ENCODE measurements around the gene CDS2. TPM values are rescaled to one million over a fixed set of nuclear protein-coding genes. Genes with fewer than 3 reads are reported as not detected.

The CDS2 gene
- total RNA-seq, 2 donors from 2014 or later, result 31.7 to 44.3 TPM

GRCh38 chr20:5170341-5170740, 43.5 kb downstream of the CDS2 start:
- Histone ChIP-seq H3K27ac (no peak overlapping the region), H3K27me3 (no peaks in the 10 kb centered on the region), H3K4me3 (no peak overlapping the region), H3K4me1 (no peaks in the 10 kb centered on the region), H3K36me3 (no peaks in the 10 kb centered on the region), H3K9me3 (no peaks in the 10 kb centered on the region), H3K9ac (ENCODE audit: low read depth in 2 of 2, low read length in 2 of 2) (no peak overlapping the region)
- intact Hi-C loops (cut with DNase I), result no loop called here
- DNase-seq, result no peak
- TF ChIP-seq, protein P1, sequence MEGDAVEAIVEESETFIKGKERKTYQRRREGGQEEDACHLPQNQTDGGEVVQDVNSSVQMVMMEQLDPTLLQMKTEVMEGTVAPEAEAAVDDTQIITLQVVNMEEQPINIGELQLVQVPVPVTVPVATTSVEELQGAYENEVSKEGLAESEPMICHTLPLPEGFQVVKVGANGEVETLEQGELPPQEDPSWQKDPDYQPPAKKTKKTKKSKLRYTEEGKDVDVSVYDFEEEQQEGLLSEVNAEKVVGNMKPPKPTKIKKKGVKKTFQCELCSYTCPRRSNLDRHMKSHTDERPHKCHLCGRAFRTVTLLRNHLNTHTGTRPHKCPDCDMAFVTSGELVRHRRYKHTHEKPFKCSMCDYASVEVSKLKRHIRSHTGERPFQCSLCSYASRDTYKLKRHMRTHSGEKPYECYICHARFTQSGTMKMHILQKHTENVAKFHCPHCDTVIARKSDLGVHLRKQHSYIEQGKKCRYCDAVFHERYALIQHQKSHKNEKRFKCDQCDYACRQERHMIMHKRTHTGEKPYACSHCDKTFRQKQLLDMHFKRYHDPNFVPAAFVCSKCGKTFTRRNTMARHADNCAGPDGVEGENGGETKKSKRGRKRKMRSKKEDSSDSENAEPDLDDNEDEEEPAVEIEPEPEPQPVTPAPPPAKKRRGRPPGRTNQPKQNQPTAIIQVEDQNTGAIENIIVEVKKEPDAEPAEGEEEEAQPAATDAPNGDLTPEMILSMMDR (IDR thresholded peaks at IDR 0.05), result no peak

DNA sequence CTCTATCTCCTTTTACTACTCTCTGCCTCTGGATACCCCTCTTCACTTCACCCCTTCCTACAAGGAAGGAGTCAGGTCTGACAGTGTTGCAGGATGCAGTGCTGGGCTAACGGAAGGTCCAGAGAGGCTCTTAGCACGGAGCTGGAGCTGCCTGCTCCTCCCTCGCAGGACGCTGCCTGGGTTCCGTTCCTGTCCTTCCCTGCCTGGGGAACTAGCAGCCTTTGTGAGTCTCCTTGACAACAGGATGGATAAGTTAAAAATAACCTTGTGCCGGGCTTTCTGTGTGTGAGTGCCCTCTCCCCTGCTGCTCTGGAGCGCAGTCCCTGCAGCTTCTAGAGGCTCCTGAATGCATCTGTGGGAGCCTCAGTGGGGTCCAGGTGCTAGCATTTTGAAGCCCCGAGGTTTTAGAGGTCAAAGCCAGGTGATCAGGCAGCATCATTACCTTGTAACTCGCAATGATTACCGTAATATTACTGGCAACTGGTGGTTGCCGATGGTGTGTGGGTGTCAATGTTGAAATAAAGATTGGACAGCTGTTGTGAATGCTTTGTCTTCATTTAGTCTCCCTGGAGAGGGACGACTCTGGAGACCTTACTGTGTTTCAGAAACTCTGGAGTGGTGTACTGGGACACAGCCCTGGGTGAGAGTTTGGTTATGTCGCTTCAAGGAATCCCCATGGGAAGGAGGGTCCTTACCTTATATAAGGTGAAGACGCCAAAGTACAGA, 44.4 kb downstream of the CDS2 start:
- no peak overlapping the region for H3K27ac ChIP-seq
- H3K4me3 ChIP-seq, result no peak overlapping the region
- TF ChIP-seq, protein P1 (IDR thresholded peaks at IDR 0.05), result no peak

GRCh38 chr20:5171790-5172164, 45.0 kb downstream of the CDS2 start:
- no peak overlapping the region for H3K27ac ChIP-seq

More for the DNA sequence above, 44.4 kb downstream of the CDS2 start:
- no peaks in the 10 kb centered on the region for H3K36me3 ChIP-seq
- H3K9me3 ChIP-seq, result no peaks in the 10 kb centered on the region
- intact Hi-C loops (cut with DNase I), result no loop called here
- no peak for DNase-seq
- peak overlapping the region; percentile 14 to 21 for H3K9ac ChIP-seq (ENCODE audit: low read depth in 2 of 2, low read length in 2 of 2)
- no peaks in the 10 kb centered on the region for H3K4me1 ChIP-seq
- no peaks in the 10 kb centered on the region for H3K27me3 ChIP-seq

DNA sequence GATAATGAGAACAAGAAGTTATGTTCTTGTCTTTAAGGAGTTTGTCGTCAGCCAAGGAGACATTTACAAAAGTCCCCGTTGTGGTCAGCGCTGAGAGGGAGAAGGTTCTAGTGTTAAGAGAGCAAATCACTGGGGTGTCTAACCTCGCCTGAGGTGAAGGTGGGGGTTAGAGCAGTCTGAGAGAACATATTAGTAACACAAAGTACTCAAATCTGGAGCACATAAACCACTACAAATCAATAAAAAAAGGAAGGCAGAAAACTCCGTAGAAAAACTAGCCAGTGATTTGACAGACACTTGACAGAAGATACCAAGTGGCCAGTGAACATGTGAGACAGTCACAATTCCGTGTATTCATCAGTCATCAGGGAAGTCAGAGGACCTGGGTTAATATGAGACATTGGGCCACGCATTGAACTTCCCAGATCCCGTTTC, 45.4 kb downstream of the CDS2 start:
- intact Hi-C loops (cut with DNase I), result no loop called here
- Histone ChIP-seq H3K27ac (no peak overlapping the region), H3K9ac (ENCODE audit: low read depth in 2 of 2, low read length in 2 of 2) (no peak overlapping the region), H3K27me3 (no peaks in the 10 kb centered on the region), H3K9me3 (no peaks in the 10 kb centered on the region), H3K4me1 (no peaks in the 10 kb centered on the region), H3K36me3 (no peaks in the 10 kb centered on the region), H3K4me3 (no peak overlapping the region)
- TF ChIP-seq, protein P1 (IDR thresholded peaks at IDR 0.05), result no peak
- DNase-seq, result no peak

More at GRCh38 chr20:5171790-5172164, 45.0 kb downstream of the CDS2 start:
- no peaks in the 10 kb centered on the region for H3K27me3 ChIP-seq
- no peak overlapping the region for H3K4me3 ChIP-seq
- no peaks in the 10 kb centered on the region for H3K36me3 ChIP-seq
- TF ChIP-seq, protein P1 (IDR thresholded peaks at IDR 0.05), result no peak
- peak overlapping the region in 1 of 2 donors; percentile 21 for H3K9ac ChIP-seq (ENCODE audit: low read depth in 2 of 2, low read length in 2 of 2)
- no peaks in the 10 kb centered on the region for H3K4me1 ChIP-seq
- intact Hi-C loops (cut with DNase I), result no loop called here
- no peaks in the 10 kb centered on the region for H3K9me3 ChIP-seq
- DNase-seq, result no peak

GRCh38 chr20:5172903-5173463, 46.2 kb downstream of the CDS2 start:
- H3K9ac ChIP-seq (ENCODE audit: low read depth in 2 of 2, low read length in 2 of 2), result no peak overlapping the region
- H3K36me3 ChIP-seq, result no peaks in the 10 kb centered on the region
- no peak for DNase-seq
- H3K4me3 ChIP-seq, result no peak overlapping the region
- H3K4me1 ChIP-seq, result no peaks in the 10 kb centered on the region
- no peak overlapping the region for H3K27ac ChIP-seq
- no peaks in the 10 kb centered on the region for H3K27me3 ChIP-seq
- H3K9me3 ChIP-seq, result no peaks in the 10 kb centered on the region
- TF ChIP-seq, protein P1 (IDR thresholded peaks at IDR 0.05), result no peak
- intact Hi-C loops (cut with DNase I), result no loop called here
